Stomach (tissue), 9 donors: ENCODE results near the gene IPO9. TPM values are rescaled to one million over a fixed set of nuclear protein-coding genes. Genes with fewer than 3 reads are reported as not detected.

Source experiments
- DNase-seq, 2 donors: peaks; one replicate each; pipeline versions ENCODE4 v3.0.0 to v3.0.0-alpha.2; 2013 to 2019
- H3K27ac ChIP-seq, 5 donors: fragments of 200-600 bp in 4 of 5; sonication (generic) in 4 of 5; one replicate each; pipeline ENCODE4 v1.5.1; 2013 to 2019; ENCODE audit warnings: mild to moderate bottlenecking in 1 of 5, moderate library complexity in 1 of 5
- H3K27me3 ChIP-seq, 3 donors: fragments of 200-600 bp; sonication (generic); one replicate each; pipeline ENCODE4 v1.5.1; 2017 to 2019; ENCODE audit warnings: mixed run types in 1 of 3
- H3K36me3 ChIP-seq, 4 donors: fragments of 200-600 bp; sonication (generic); 1 replicate in 3 of 4; 2 replicates in 1 of 4; pipeline ENCODE4 v1.5.1; 2016 to 2019
- H3K4me1 ChIP-seq, 4 donors: fragments of 200-600 bp; sonication (generic); one replicate each; pipeline ENCODE4 v1.5.1; 2016 to 2019
- H3K4me3 ChIP-seq, 4 donors: fragments of 200-600 bp; sonication (generic) in 3 of 4; one replicate each; pipeline ENCODE4 v1.5.1; 2016 to 2019; ENCODE audit warnings: mild to moderate bottlenecking in 1 of 4
- H3K9me3 ChIP-seq, 4 donors: fragments of 200-600 bp; sonication (generic); one replicate each; pipeline ENCODE4 v1.5.1; 2016 to 2019
- CTCF ChIP-seq, 7 experiments: fragments of 450-650 bp in 4 of 7; fragments of 200-600 bp in 3 of 7; sonication (generic) in 3 of 7; IDR thresholded peaks; one replicate each; pipeline ENCODE4 v1.5.1; 2016 to 2019; ENCODE audit warnings: antibody characterized with exemption in 7 of 7, control low read depth in 2 of 7, mild to moderate bottlenecking in 1 of 7
- EP300 ChIP-seq: sonication (generic); formaldehyde crosslinking; IDR thresholded peaks from one replicate; pipeline ENCODE4 v1.6.1; 2017; ENCODE audit warnings: antibody characterized with exemption
- POLR2A ChIP-seq, 4 donors: fragments of 450-650 bp; IDR thresholded peaks; one replicate each; pipeline ENCODE4 v1.6.1; 2016; ENCODE audit warnings: antibody characterized with exemption in 4 of 4, control low read depth in 2 of 4, mild to moderate bottlenecking in 1 of 4, moderate library complexity in 1 of 4
- POLR2AphosphoS5 ChIP-seq, 3 donors: sonication (generic); formaldehyde crosslinking; IDR thresholded peaks; one replicate each; pipeline ENCODE4 v1.6.1; 2016; ENCODE audit warnings: antibody characterized with exemption in 3 of 3
- WGBS, 5 donors: extraction: QIAGEN DNeasy Blood & Tissue Kit in 3 of 5; methylation state at CpG; one replicate each; pipeline versions ENCODE4 v1.1.5 to v1.1.7; 2013 to 2018; 5-methylcytosine and 5-hydroxymethylcytosine counted together
- intact Hi-C: fragments of 100-400 bp; cut with DNase I; formaldehyde crosslinking; loops from one replicate; pipeline ENCODE4 v1.15.1; 2023; ENCODE audit warnings: low total_unique reads
- polyA plus RNA-seq, 3 donors: library from polyadenylated mRNA; stranded (reverse); fragments of 200-250 nt; gene quantifications; one replicate each; pipeline ENCODE4 v1.2.3, GENCODE V29; 2013
- total RNA-seq, 5 donors: library from RNA; depleted of rRNA; stranded (reverse); fragments of >200 nt; gene quantifications; one replicate each; pipeline versions ENCODE4 v1.1.0 to v1.2.3, GENCODE V29; 2014 to 2016
- donor health status: healthy with polysubstance abuse.
- donor health status: Bipolar disorder and iron deficiency.
- donor health status: healthy.

IPO9 gene
- total and polyA plus RNA-seq, 8 donors: 5.2 to 27.9 (median 12.1) TPM

- TF ChIP-seq POLR2A (IDR thresholded peaks at IDR 0.05): no peak
- peak in 1 of 3 donors; percentile 10 for TF ChIP-seq POLR2AphosphoS5 (IDR thresholded peaks at IDR 0.05)
- WGBS, 5 donors: 65 to 77% (median 71%) methylated on average over 3 of the region's 3 CpGs
- intact Hi-C loops: loop anchor here (10.0 kb wide), 1 partner anchor 54 kb away; the partner anchor contains the start of gene LMOD1
- DNase-seq: no peak
- Histone ChIP-seq H3K4me3 (no peak overlapping the region), H3K4me1 (peaks cover 14 to 53% (median 34%) of the 10 kb centered on the region in 4 donors), H3K36me3 (no peaks in the 10 kb centered on the region), H3K9me3 (no peaks in the 10 kb centered on the region), H3K27me3 (peaks cover 0 to 17% (median 7%) of the 10 kb centered on the region in 3 donors), H3K27ac (peak overlapping the region in 1 of 5 donors; percentile 84)
Measured at GRCh38 chr1:201890806-201891450, 62.0 kb downstream of the IPO9 start.

GRCh38 chr1:201891451-201892045, 62.6 kb downstream of the IPO9 start:
- Histone ChIP-seq H3K36me3 (peaks cover 0 to 1% (median under 1%) of the 10 kb centered on the region in 4 donors), H3K27me3 (peaks cover 0 to 17% (median 7%) of the 10 kb centered on the region in 3 donors), H3K4me3 (no peak overlapping the region), H3K27ac (peak overlapping the region in 1 of 5 donors; percentile 84), H3K9me3 (no peaks in the 10 kb centered on the region), H3K4me1 (peaks cover 20 to 59% (median 39%) of the 10 kb centered on the region in 4 donors)
- WGBS, 5 donors: 73 to 92% (median 84%) methylated on average over 5 of the region's 5 CpGs
- no peak for TF ChIP-seq POLR2A (IDR thresholded peaks at IDR 0.05)
- no peak for TF ChIP-seq POLR2AphosphoS5 (IDR thresholded peaks at IDR 0.05)
- TF ChIP-seq CTCF (IDR thresholded peaks at IDR 0.05): no peak
- TF ChIP-seq EP300: no peak
- no peak for DNase-seq
- intact Hi-C loops: loop anchor here (10.0 kb wide), 1 partner anchor 53 kb away; the partner anchor contains the start of gene LMOD1

- intact Hi-C loops: loop anchor here (10.0 kb wide), 1 partner anchor 53 kb away; the partner anchor contains the start of gene LMOD1
- peaks cover 20 to 64% (median 42%) of the 10 kb centered on the region in 4 donors for H3K4me1 ChIP-seq
- H3K9me3 ChIP-seq: no peaks in the 10 kb centered on the region
Measured at GRCh38 chr1:201892211-201892610, 63.3 kb downstream of the IPO9 start.

GRCh38 chr1:201893431-201893830, 64.5 kb downstream of the IPO9 start:
- Histone ChIP-seq H3K27me3 (peaks cover 0 to 12% (median 7%) of the 10 kb centered on the region in 3 donors), H3K9me3 (no peaks in the 10 kb centered on the region), H3K36me3 (peaks cover 0 to 20% (median 12%) of the 10 kb centered on the region in 4 donors), H3K27ac (peak overlapping the region in 2 of 5 donors; percentile 79 to 84), H3K4me1 (peaks cover 15 to 67% (median 41%) of the 10 kb centered on the region in 4 donors), H3K4me3 (no peak overlapping the region)
- TF ChIP-seq EP300 (no peak), POLR2AphosphoS5 (IDR thresholded peaks at IDR 0.05) (no peak), POLR2A (IDR thresholded peaks at IDR 0.05) (no peak), CTCF (IDR thresholded peaks at IDR 0.05) (no peak)
- intact Hi-C loops: loop anchor here (10.0 kb wide), 1 partner anchor 51 kb away; the partner anchor contains the start of gene LMOD1
- no peak for DNase-seq
- WGBS, 5 donors: 44 to 71% (median 55%) methylated on average over 3 of the region's 3 CpGs

More at GRCh38 chr1:201892211-201892610, 63.3 kb downstream of the IPO9 start:
- no peak for DNase-seq
- H3K27me3 ChIP-seq: peaks cover 0 to 17% (median 7%) of the 10 kb centered on the region in 3 donors
- WGBS, 5 donors: 81 to 92% (median 87%) methylated on average over 6 of the region's 6 CpGs
- no peak overlapping the region for H3K4me3 ChIP-seq
- TF ChIP-seq POLR2A (IDR thresholded peaks at IDR 0.05): no peak
- TF ChIP-seq EP300: no peak
- TF ChIP-seq CTCF (IDR thresholded peaks at IDR 0.05): no peak
- TF ChIP-seq POLR2AphosphoS5 (IDR thresholded peaks at IDR 0.05): no peak
- peak overlapping the region in 2 of 5 donors; percentile 5 to 84 for H3K27ac ChIP-seq
- peaks cover 0 to 8% (median 4%) of the 10 kb centered on the region in 4 donors for H3K36me3 ChIP-seq
